Keratinocyte (primary cell): ENCODE results near the gene APBB1. TPM values are rescaled to one million over a fixed set of nuclear protein-coding genes. Genes with fewer than 3 reads are reported as not detected.

Source experiments
- DNase-seq: peaks from one replicate; pipeline ENCODE4 v3.0.0-alpha.2; 2011; ENCODE audit warnings: low read depth, missing footprints, low spot score
- FAIRE-seq: peaks from 2 replicates; lab custom pipeline; 2011; peaks lifted over from hg19 to GRCh38; lab: Jason Lieb, UNC
- H2AFZ ChIP-seq: 2 replicates; pipeline ENCODE4 v1.6.0; 2012; ENCODE audit warnings: low read length, control low read depth, inconsistent platforms; ENCODE audit not compliant: control insufficient read depth
- H3K27ac ChIP-seq: 2 replicates; pipeline ENCODE4 v1.5.1; 2011; ENCODE audit warnings: low read length; ENCODE audit not compliant: control insufficient read depth, insufficient read depth
- H3K27me3 ChIP-seq: 3 replicates; pipeline ENCODE4 v1.6.0; 2011; ENCODE audit warnings: low read length; ENCODE audit not compliant: control insufficient read depth, insufficient read depth; ENCODE audit errors: extremely low read depth
- H3K36me3 ChIP-seq, 2 experiments: 2 replicates in 1 of 2; 3 replicates in 1 of 2; pipeline ENCODE4 v1.5.1; 2011; ENCODE audit warnings: low read length in 2 of 2, mild to moderate bottlenecking in 1 of 2; ENCODE audit not compliant: control insufficient read depth in 2 of 2, insufficient read depth in 2 of 2; ENCODE audit errors: extremely low read depth in 1 of 2
- H3K4me1 ChIP-seq: 3 replicates; pipeline ENCODE4 v1.5.1; 2011; ENCODE audit warnings: low read length; ENCODE audit not compliant: control insufficient read depth, insufficient read depth; ENCODE audit errors: extremely low read depth
- H3K4me2 ChIP-seq: 3 replicates; pipeline ENCODE4 v1.6.0; 2011; ENCODE audit warnings: low read depth, low read length; ENCODE audit not compliant: control insufficient read depth, insufficient read depth; ENCODE audit errors: extremely low read depth
- H3K4me3 ChIP-seq, 3 experiments: fragments of 200-600 bp in 1 of 3; sonication (generic) in 1 of 3; 2 replicates in 2 of 3; 3 replicates in 1 of 3; pipeline ENCODE4 v1.5.1; 2011 to 2016; ENCODE audit warnings: low read length in 3 of 3, mild to moderate bottlenecking in 3 of 3, control low read depth in 2 of 3, inconsistent platforms in 1 of 3, low read depth in 1 of 3, mixed read lengths in 1 of 3, mixed run types in 1 of 3, moderate library complexity in 1 of 3; ENCODE audit not compliant: control insufficient read depth in 2 of 3, insufficient read depth in 2 of 3; ENCODE audit errors: extremely low read depth in 1 of 3
- H3K79me2 ChIP-seq: 2 replicates; pipeline ENCODE4 v1.6.0; 2012; ENCODE audit warnings: low read length; ENCODE audit not compliant: control insufficient read depth, insufficient read depth
- H3K9ac ChIP-seq: 3 replicates; pipeline ENCODE4 v1.6.0; 2011; ENCODE audit warnings: low read length; ENCODE audit not compliant: control insufficient read depth, insufficient read depth; ENCODE audit errors: extremely low read depth
- H3K9me1 ChIP-seq: 3 replicates; pipeline ENCODE4 v1.6.0; 2011; ENCODE audit warnings: low read length; ENCODE audit not compliant: control insufficient read depth, insufficient read depth; ENCODE audit errors: extremely low read depth
- H3K9me3 ChIP-seq: 2 replicates; pipeline ENCODE4 v1.5.1; 2012; ENCODE audit warnings: low read depth, low read length; ENCODE audit not compliant: control insufficient read depth
- H4K20me1 ChIP-seq: 3 replicates; pipeline ENCODE4 v1.6.0; 2011; ENCODE audit warnings: low read length; ENCODE audit not compliant: control insufficient read depth, insufficient read depth; ENCODE audit errors: extremely low read depth
- EZH2 ChIP-seq: IDR thresholded peaks from one replicate; pipeline ENCODE4 v1.6.1; 2012; ENCODE audit warnings: inconsistent platforms, mild to moderate bottlenecking, low read length, moderate library complexity
- dilution Hi-C: fragments of 300-500 bp; cut with MboI; formaldehyde crosslinking; loops from one replicate; pipeline ENCODE4 v1.7.0; 2020; ENCODE audit warnings: low sequenced_read_pairs; ENCODE audit not compliant: extremely low pct_ligation_motif_present
- polyA plus RNA-seq, 5 experiments: library from polyadenylated mRNA; depleted of rRNA in 3 of 5; stranded (reverse) in 3 of 5; stranded (forward) in 1 of 5; unstranded in 1 of 5; fragments of >200 nt; gene quantifications; 1 replicate in 1 of 5; 2 replicates in 3 of 5; 3 replicates in 1 of 5; pipeline versions ENCODE4 v1.2.1 to v1.2.3, GENCODE V29; 2011 to 2012; ENCODE audit warnings: missing spikeins in 2 of 5, low read depth in 1 of 5, low replicate concordance in 1 of 5
- TF ChIP-seq, protein P1 (sequence below), 3 experiments: IDR thresholded peaks in 1 of 3; conservative IDR thresholded peaks in 1 of 3; optimal IDR thresholded peaks in 1 of 3; 2 replicates in 2 of 3; 3 replicates in 1 of 3; pipeline versions ENCODE3 to v1.5.1; 2011; ENCODE audit warnings: low read length in 3 of 3, mild to moderate bottlenecking in 3 of 3, moderate library complexity in 2 of 3, control low read depth in 1 of 3, inconsistent platforms in 1 of 3; ENCODE audit not compliant: insufficient read depth in 2 of 3; ENCODE audit errors: extremely low read depth in 1 of 3

Gene APBB1
- polyA plus RNA-seq, 1 donor (not counting 4 experiments of a cell fraction or from before 2014, with no cell fraction given): 3.7 TPM

DNA sequence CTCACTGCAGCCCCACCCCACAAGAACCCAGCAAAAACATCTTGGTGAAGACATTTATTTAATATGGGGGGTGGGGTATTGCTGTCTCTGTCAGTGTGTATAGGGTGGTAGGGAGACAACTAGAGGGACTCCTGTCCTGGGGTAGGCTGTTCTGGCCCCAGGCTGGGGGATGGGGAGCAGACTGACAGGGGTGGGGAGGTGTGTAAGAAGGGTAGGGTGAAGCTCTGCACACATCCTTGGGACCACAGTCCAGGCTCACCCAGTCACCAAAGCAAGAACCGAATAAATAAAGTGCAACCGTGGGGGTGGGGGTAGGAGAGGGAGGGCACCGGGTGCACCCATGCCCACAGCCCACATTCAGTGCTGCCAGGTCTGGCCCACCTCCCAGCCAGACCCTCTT is 29.7 kb upstream of the APBB1 start:
- dilution Hi-C loops: no loop called here
- Histone ChIP-seq H3K4me2 (no peak overlapping the region), H4K20me1 (no peaks in the 10 kb centered on the region), H3K27ac (no peak overlapping the region), H3K4me1 (no peaks in the 10 kb centered on the region), H3K27me3 (no peaks in the 10 kb centered on the region), H3K9ac (no peak overlapping the region), H2AFZ (no peak overlapping the region), H3K79me2 (no peaks in the 10 kb centered on the region), H3K36me3 (peaks cover 10 to 15% of the 10 kb centered on the region in 2 experiments), H3K4me3 (no peak overlapping the region), H3K9me1 (no peaks in the 10 kb centered on the region), H3K9me3 (no peaks in the 10 kb centered on the region)
- no peak for FAIRE-seq
- no peak for TF ChIP-seq EZH2
- TF ChIP-seq, protein P1, sequence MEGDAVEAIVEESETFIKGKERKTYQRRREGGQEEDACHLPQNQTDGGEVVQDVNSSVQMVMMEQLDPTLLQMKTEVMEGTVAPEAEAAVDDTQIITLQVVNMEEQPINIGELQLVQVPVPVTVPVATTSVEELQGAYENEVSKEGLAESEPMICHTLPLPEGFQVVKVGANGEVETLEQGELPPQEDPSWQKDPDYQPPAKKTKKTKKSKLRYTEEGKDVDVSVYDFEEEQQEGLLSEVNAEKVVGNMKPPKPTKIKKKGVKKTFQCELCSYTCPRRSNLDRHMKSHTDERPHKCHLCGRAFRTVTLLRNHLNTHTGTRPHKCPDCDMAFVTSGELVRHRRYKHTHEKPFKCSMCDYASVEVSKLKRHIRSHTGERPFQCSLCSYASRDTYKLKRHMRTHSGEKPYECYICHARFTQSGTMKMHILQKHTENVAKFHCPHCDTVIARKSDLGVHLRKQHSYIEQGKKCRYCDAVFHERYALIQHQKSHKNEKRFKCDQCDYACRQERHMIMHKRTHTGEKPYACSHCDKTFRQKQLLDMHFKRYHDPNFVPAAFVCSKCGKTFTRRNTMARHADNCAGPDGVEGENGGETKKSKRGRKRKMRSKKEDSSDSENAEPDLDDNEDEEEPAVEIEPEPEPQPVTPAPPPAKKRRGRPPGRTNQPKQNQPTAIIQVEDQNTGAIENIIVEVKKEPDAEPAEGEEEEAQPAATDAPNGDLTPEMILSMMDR (optimal IDR thresholded peaks at IDR 0.05 in 1 of 3, IDR thresholded peaks at IDR 0.05 in 1 of 3, conservative IDR thresholded peaks at IDR 0.05 in 1 of 3; ENCODE audit: extremely low read depth in 1 of 3, insufficient read depth in 2 of 3, low read length in 3 of 3): no peak
- no peak for DNase-seq

DNA sequence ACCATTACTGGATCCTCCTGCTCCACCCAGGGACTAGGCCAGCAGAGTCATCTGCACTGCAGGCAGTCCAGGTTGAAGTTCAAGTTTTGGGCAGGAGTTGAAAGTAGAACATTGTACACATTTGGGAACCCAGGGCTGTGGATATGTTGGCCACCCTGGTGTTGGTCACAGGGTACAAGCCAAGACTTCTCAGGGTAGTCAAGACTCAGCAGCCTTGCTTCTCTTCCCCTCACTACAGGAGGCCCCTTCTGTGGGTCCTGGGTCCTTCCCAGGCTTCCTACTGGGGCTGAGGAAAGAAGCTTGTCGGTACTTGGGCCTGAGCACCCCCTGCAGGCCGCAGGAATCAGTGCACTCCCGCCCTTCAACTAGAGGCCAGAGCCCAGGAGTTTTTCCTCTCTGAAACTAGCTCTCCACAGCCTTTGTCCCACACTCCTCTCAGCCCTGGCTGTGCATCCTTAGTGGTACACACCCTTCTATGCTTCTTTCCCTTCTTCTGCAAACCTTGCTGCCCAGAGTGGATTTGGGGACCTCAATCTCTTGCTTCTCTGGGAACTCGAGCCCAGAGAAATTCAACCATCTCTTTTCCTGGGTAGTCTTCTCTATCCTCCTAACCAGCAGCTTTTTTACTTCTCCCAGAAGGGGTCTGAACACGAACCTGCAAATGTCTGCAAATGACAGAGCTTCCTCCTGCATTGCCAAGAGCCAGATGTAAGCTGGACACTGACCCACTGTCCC is 24.5 kb upstream of the APBB1 start:
- TF ChIP-seq, protein P1 (optimal IDR thresholded peaks at IDR 0.05 in 1 of 3, IDR thresholded peaks at IDR 0.05 in 1 of 3, conservative IDR thresholded peaks at IDR 0.05 in 1 of 3; ENCODE audit: extremely low read depth in 1 of 3, insufficient read depth in 2 of 3, low read length in 3 of 3): peak; percentile 78 to 92 (median 81)
- no peak for TF ChIP-seq EZH2
- Histone ChIP-seq H3K27me3 (no peaks in the 10 kb centered on the region), H3K9me1 (no peaks in the 10 kb centered on the region), H3K79me2 (no peaks in the 10 kb centered on the region), H3K9me3 (no peaks in the 10 kb centered on the region), H3K4me2 (no peak overlapping the region), H3K27ac (no peak overlapping the region), H3K36me3 (peaks cover 0 to 5% of the 10 kb centered on the region in 2 experiments), H2AFZ (no peak overlapping the region), H3K9ac (no peak overlapping the region), H4K20me1 (no peaks in the 10 kb centered on the region), H3K4me1 (no peaks in the 10 kb centered on the region), H3K4me3 (no peak overlapping the region)
- FAIRE-seq (no peak), DNase-seq (no peak)
- dilution Hi-C loops: no loop called here
